Fibroblast of gingiva (primary cell): ENCODE results near the gene BIN1.
"Not testable (repeated sequence)": the region's sequence is repeated elsewhere in the genome, so short reads cannot be mapped to it uniquely, and the experiment has no call there.

Experiments
- DNase-seq: peaks from one replicate; pipeline ENCODE4 v3.0.0-alpha.2; 2011; ENCODE audit warnings: low read depth

BIN1 gene

GRCh38 chr2:127133793-127134192 is 26.8 kb upstream of the BIN1 start:
- DNase-seq, result no peak

DNA sequence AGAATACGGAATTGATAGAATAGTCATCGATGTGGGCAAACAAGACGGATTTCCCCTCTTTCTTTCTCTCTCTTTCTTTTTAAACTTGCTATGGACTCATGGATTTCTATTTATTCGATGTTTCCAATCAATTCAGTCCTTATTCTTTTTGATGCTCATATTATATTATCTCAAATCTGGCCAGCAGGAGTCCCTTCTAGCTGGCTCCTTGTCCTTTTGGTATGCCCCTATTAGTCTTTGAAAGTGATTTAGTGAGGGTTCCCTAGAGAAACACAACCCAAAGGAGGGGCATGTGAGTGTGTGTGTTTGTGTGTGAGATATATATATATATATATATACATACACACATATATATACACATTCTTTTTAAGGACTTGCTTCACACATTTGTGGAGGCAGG is 23.5 kb upstream of the BIN1 start:
- DNase-seq, result no peak

DNA sequence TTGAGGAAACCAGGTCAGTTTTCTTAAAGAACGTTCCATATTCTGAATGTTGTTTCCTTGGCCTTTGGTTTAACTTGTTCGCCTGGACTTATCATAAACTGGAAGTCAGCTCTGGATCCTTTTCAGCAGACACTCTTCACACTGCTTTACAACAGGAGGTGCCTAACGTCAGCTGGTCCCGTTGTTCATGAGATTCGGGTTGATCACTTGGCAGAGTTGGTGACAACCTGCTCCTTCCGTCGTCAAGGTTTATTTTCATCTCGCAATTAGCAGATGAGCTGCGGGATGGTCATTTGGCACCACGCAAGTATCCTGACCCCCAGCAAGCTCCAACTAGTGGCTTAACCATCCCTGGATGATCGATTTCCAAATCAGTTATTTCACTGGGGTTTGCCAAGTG is 23.0 kb upstream of the BIN1 start:
- DNase-seq, result no peak

DNA sequence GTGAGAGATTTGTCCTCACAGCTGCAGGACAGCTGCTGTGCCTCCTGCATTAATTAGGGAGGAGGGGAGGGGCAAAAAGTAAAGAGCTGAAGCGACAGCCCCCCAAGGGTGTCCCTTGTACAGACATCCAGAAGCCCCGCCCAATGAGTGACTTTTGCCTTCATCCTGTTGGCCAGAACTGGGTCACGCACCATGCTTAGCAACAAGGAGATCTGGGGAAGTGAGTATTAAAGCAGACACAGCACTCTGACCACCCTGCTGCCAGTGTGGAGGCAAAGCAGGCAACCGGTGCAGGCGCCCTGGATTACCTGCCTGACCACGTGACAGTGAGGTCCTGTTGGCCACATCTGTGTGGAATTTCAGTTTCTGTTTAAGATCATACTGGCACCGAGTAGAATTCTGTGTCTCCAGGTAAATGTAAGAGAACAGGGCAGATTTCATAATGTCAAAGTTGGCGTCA is 21.5 kb upstream of the BIN1 start:
- DNase-seq, result no peak

GRCh38 chr2:127125821-127126220 is 18.9 kb upstream of the BIN1 start:
- no peak for DNase-seq

DNA sequence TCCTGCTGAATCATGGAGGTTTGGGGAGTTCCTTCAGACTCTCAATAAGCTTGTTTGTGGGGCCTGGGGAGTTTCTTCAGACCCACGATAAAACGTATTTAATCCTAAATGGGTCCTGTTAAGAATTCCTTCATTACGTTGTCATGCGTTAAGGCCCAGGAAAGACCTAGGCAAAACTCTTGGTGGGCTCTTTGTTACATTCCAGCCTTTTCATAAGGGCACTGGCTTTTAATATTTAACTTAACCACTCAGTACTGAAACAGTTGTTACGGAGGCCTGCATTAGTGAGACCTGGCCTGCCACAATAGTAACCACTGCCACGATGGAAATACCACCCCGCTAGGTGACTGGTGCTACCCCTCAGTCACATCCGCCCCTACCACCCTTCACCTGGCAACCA is 17.5 kb upstream of the BIN1 start:
- DNase-seq, result no peak

DNA sequence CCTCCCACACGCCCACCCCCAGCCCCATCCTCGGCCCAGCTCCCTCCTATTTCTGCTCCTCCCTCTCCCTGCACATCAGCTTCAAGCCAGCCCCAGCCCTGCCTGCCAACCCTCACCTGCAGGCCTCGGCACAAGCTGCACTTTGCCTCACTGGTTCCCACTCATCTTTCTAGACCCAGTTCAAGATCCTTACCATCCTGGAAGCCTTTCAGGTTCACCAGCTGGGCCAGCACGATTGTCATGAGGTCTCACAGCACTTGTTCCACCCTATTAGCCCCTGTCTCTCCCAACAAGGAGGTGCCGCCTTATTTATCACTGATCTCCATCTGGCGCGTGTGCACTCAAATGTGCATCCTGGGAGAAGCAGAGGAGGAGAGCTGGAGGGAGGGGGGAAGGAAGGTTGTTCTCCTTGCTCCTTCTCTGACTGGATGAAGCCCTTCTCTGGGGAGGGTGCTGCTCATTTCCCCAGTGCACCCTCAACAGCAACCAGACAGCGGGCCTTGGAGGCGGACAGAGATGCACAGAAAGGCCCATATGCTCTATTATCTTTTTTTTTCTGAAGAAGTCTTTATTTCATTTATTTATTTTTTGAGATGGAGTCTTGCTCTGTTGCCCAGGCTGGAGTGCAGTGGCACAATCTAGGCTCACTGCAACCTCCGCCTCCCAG is 15.5 kb upstream of the BIN1 start:
- DNase-seq, result no peak

DNA sequence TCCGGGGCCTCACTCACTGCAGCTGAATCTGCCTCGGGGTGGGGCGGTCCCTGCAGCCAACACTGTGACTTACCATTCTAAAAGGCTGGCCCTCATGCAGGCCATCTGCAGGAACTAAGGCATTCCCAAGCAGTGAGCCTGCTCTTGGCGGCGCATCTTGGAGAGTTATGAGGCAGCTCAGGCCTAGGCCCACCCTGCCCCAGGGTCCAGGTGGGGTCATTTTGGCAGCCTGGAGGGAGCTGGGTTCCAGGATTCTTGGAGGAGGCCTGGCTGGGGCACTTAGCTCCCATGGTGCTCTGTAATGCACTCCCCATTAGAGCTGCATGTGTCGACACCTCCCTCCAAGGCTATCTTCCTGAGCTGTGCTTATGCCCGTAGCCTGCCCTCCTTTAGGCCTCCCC is 14.8 kb upstream of the BIN1 start:
- DNase-seq, result no peak

DNA sequence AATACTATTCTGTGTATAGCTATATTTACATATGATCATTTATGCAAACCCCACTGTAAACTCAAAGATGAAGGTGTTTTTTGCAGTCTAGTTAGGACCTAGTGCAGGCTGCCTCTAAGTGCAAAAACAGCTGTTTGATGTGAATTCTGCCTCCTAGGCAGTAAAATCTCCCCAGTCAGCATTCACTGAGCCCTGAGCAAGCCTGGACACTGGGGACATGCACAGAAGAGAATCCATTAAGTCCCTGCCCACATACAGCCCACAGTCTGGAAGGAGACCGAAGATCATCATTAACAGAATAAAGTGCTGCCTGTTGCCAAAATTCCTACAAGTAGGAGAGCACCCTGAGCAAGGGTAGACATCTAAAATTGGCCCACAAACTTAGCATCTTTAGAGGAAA is 14.4 kb upstream of the BIN1 start:
- DNase-seq, result no peak

GRCh38 chr2:127120408-127120807 is 13.5 kb upstream of the BIN1 start:
- not testable (repeated sequence) for DNase-seq

DNA sequence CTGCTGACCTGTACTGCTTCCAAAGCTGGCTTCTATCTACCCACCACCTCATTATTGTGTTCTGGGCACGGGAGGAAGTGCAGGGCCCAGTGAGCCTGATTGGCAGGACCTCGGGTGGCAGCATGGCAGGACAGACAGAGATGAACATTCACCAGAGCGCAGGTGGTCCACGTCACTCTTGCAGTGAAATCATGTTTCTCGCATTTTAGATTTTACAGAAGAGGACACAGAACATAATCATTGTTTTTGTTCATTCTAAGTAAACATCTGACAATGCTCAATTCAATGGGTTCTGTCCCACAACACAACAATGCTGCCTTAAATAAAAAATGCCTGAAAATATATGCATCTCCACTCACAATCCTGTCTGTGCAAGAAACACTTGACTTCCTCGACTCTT is 11.5 kb upstream of the BIN1 start:
- DNase-seq, result no peak

DNA sequence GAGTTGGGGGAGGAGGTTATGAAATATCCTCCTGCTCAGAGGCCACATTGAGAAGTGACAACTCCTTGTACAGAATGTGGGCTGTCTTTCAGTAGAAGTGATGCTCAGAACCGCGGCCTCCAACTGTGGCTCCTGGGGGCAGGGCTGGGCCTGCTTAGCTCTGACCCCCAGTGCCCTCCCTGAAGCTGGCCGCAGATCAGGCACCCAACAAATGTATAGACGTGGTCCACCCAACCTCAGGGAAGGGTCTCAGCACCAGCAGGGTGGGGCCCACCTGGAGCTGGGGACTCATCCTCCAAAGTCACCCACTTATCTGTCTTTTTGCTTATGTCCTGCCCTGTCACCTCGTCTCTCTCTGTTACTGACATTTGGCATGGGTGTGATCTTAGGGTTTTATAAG is 11.1 kb upstream of the BIN1 start:
- DNase-seq, result no peak

- no peak for DNase-seq
Observed at GRCh38 chr2:127117603-127118002, 10.6 kb upstream of the BIN1 start.

DNA sequence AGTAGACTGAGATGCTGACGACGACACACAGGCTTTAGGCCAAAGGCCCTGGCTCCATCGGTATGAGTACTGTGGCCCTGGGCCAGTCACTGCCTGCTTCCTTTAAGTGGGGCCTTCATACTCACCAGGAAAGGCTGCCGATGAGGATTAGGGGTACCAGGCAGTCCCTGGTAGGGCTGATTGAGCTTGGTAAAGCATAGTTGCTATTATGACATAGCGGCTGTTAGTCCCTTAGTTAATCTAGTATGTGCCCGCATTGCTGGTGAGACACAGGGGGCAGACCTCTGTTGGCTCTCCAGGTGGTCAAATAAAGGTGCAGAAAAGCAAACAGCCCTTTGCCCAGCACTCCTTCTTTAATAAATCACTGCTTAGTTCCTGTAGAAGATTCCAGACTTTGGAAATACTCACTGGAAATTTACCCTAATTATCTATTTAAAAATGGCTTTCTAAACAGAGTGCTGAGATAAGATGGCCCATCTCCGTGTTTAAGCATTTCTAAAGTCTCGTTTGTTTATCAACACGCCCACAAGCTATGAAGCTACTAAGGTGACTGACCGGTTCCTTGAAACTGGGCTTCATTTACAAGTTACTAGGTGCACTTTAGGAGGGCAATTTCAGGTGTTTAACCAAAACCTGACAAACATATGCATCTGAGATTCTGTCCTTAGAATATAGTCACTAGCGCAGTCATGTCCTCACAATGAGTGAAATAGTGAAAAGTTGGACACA is 8.7 kb upstream of the BIN1 start:
- DNase-seq, result no peak

- DNase-seq, result no peak
Observed at GRCh38 chr2:127110985-127111384, 4.0 kb upstream of the BIN1 start.

DNA sequence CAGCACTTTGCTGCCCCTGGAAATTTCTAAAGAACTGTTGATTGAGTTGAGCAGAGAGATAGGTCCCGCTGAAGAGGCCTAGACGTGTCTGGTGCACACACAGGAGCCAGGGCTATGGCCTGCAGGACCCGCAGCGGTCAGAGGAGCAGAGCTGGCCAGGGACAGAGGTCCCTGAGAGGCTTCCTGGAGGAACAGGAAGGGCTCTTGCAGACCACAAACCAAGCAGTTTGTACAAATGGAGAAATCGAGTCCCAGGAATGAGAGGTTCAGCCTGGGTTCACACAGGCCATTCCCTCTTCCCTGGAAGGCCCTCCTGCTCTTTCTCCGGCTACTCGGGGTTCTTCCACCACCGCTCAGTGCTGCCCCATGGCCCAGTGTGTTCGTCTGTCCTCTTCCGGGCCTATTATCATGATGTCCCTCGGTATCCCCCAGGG is 1.2 kb upstream of the BIN1 start:
- DNase-seq, result no peak

GRCh38 chr2:127107622-127107999 is 657 bp upstream of the BIN1 start:
- no peak for DNase-seq

- DNase-seq, result no peak
Observed at GRCh38 chr2:127106457-127106990, 430 bp downstream of the BIN1 start.

DNA sequence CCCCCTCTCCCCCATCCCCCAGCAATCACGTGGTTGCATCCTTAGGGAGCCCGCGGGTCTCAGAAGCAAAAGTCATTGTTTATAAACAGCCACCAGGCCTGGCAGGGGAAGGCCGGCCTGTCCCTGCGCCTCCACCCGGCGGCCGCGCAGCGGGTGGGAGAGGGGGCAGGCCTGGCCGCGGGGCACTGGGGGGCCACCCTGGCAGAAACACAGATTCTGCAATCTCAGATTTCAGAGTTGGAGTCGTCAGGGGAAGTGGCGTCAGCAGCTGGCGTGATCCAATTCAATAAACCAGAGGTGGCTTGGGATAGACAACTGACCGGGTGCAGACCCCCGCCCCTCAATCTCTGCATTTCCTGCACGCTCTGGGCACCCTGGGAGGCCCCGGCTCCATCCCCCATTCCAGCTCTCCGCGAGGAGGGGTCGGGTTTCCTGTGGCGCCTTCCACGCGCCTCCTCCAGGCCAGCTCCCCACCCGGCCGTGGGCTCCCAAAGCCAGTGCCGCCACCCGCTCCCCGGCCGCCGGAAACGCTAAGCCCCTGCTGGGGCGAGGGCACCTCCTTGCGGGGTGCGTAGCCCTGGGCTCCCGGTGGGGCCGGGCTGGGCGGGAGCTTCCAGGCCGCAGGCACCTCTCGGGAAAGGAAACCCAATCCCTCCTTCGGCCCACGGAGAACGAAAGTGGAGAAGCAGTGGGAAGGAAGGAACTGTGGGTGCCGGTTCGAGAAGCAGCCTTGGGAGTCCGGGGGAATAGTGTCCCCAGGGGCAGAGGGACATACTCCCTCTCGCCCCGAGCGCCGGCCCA is 1.1 kb downstream of the BIN1 start:
- peak; percentile 54 for DNase-seq

GRCh38 chr2:127104881-127105655 is 1.9 kb downstream of the BIN1 start:
- peak; percentile 24 for DNase-seq

DNA sequence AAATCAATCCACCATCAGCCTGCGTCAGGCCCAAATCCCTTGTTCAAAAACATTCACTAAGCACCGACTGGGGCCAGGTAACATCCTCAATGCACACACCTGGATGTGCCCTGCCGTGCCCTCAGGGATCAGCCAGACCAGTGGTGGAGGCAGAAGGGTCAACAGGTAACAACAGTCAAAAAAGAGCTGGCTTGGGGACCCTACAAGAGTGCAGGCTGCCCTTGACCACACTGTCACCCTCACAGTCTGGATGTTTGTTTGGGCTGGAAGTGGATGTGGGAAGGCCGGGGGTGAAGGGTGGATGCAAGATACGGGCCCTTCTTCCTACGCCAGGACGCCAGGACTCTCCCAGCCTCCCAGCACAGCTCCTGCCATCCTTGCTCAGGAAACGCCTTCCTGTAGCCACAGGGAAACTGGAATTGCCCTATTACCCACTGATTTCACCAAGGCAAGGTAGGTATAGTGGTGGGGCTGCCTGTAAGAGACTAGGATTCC is 2.7 kb downstream of the BIN1 start:
- no peak for DNase-seq
